Measurements from ENCODE around the gene TNS4. TPM values are rescaled to one million over a fixed set of nuclear protein-coding genes. Genes with fewer than 3 reads are reported as not detected.

TNS4 gene
- total and polyA plus RNA-seq, 2 of the 4 experiments (the other 2 are of a cell fraction) = not detected

- WGBS, 2 experiments (ENCODE audit: extremely low coverage in 2 of 2, insufficient read length in 1 of 2) = no CpG with 5 or more reads among the region's 8 CpGs
These were observed 54.2 kb downstream of the TNS4 start for GRCh38 chr17:40447148-40447644.

More at GRCh38 chr17:40447148-40447644, 54.2 kb downstream of the TNS4 start:
- H3K14ac ChIP-seq (replicated peaks; ENCODE audit: low read depth, low read length) = peak overlapping the region; percentile 21; the same call in 1 of the 2 replicates
- in situ Hi-C loops (cut with MboI; ENCODE audit: low sequenced_read_pairs) = no loop called here
- DNase-seq (no peak), ATAC-seq (ENCODE audit: low read depth) (no peak)
- H3K9me3 ChIP-seq (ENCODE audit: control insufficient read depth, insufficient read depth, low read length) = no peaks in the 10 kb centered on the region
- H4K91ac ChIP-seq (ENCODE audit: insufficient read depth, low read depth, low read length) = no peak overlapping the region
- peak overlapping the region; percentile 61; the same call in 1 of the 2 replicates for H3K23ac ChIP-seq (ENCODE audit: low read depth, low read length)
- peaks cover 82% of the 10 kb centered on the region for H4K20me1 ChIP-seq (ENCODE audit: insufficient read depth, low read length)
- dilution Hi-C loops (cut with HindIII; ENCODE audit: low sequenced_read_pairs, unreplicated experiment) = no loop called here
- H4K8ac ChIP-seq (ENCODE audit: low read depth in 2 of 2, low read length in 2 of 2) = no peak overlapping the region
- H2BK120ac ChIP-seq (ENCODE audit: low read depth, low read length) = no peak overlapping the region
- H3K4me2 ChIP-seq (ENCODE audit: low read depth, low read length) = peak overlapping the region; percentile 91
- peaks cover 41% of the 10 kb centered on the region for H3K9me1 ChIP-seq (ENCODE audit: insufficient read depth, low read length)
- no peak overlapping the region for H3K18ac ChIP-seq (ENCODE audit: low read depth, low read length)
- H4K5ac ChIP-seq (ENCODE audit: low read depth, low read length) = no peak overlapping the region
- peak overlapping the region; percentile 43 for H3K9ac ChIP-seq (ENCODE audit: low read depth, low read length)
- peak overlapping the region; percentile 67 for H2AK9ac ChIP-seq (replicated peaks; ENCODE audit: low read depth, low read length, poor library complexity)
- TF ChIP-seq NFE2L2 (IDR thresholded peaks at IDR 0.05; ENCODE audit: low read depth, low read length) = no peak
- no peak for TF ChIP-seq CHD1 (IDR thresholded peaks at IDR 0.05; ENCODE audit: low read depth, low read length)
- no peak for TF ChIP-seq ELK1 (IDR thresholded peaks at IDR 0.05; ENCODE audit: borderline replicate concordance, low read depth, low read length)
- peak; percentile 31; the same call in 1 of the 2 replicates for TF ChIP-seq MAFK (IDR thresholded peaks at IDR 0.05; ENCODE audit: low read depth, low read length)
- H2BK5ac ChIP-seq (ENCODE audit: low read depth, low read length, poor library complexity, severe bottlenecking) = peak overlapping the region; percentile 2
- BruUV-seq (replicated peaks) = no TSS peak
- no peak overlapping the region for H2AFZ ChIP-seq (replicated peaks; ENCODE audit: low read length, poor library complexity)
- H3K79me1 ChIP-seq (ENCODE audit: low read depth in 1 of 2, low read length in 2 of 2) = peaks cover 26 to 83% of the 10 kb centered on the region in 2 experiments
- ChIA-PET CTCF (interaction anchor here (1.4 kb wide), 1 partner anchor 86 kb away, joined by 7 read pairs; no protein-coding TSS in a partner anchor), POLR2A (ENCODE audit: unreplicated experiment) (interaction anchor here (0.7 to 1.3 kb wide), 3 partner anchors 39 to 336 kb away, joined by 3 read pairs; no protein-coding TSS in a partner anchor)
- H3K27ac ChIP-seq (ENCODE audit: insufficient read depth, low read length) = peak overlapping the region; percentile 10; the same call in 1 of the 2 replicates
- peaks cover 47% of the 10 kb centered on the region for H3K36me3 ChIP-seq (ENCODE audit: control insufficient read depth, insufficient read depth, low read length)
- H2AK5ac ChIP-seq (ENCODE audit: low read depth, low read length) = peak overlapping the region; percentile 25; the same call in 1 of the 2 replicates
- no peaks in the 10 kb centered on the region for H3K27me3 ChIP-seq (ENCODE audit: control insufficient read depth, insufficient read depth, low read length)
- no peak overlapping the region for H2BK15ac ChIP-seq (ENCODE audit: low read depth, low read length)
- intact Hi-C loops (cut with micrococcal nuclease) = no loop called here
- no peak overlapping the region for H3K4ac ChIP-seq (ENCODE audit: low read depth, low read length)
- no peak overlapping the region for H3K56ac ChIP-seq (ENCODE audit: extremely low read depth, insufficient read depth, low read length)
- no peak overlapping the region for H2BK20ac ChIP-seq (ENCODE audit: low read depth, low read length)
- H3K4me3 ChIP-seq (ENCODE audit: insufficient read depth, low read depth, low read length) = peak overlapping the region; percentile 52
- peaks cover 41% of the 10 kb centered on the region for H3K4me1 ChIP-seq (ENCODE audit: control insufficient read depth, insufficient read depth, low read length)
